GM19372 (cell line): ENCODE results near the gene GOLGA3.
"Not testable (repeated sequence)": the region's sequence is repeated elsewhere in the genome, so short reads cannot be mapped to it uniquely, and the experiment has no call there.

Source experiments
- ATAC-seq: cut with Tn5 transposase; IDR thresholded peaks from one replicate; pipeline ENCODE4 v1.9.1; 2021; ENCODE audit warnings: mild to moderate bottlenecking, low read depth, moderate library complexity; ENCODE audit not compliant: unreplicated experiment

Gene GOLGA3

DNA sequence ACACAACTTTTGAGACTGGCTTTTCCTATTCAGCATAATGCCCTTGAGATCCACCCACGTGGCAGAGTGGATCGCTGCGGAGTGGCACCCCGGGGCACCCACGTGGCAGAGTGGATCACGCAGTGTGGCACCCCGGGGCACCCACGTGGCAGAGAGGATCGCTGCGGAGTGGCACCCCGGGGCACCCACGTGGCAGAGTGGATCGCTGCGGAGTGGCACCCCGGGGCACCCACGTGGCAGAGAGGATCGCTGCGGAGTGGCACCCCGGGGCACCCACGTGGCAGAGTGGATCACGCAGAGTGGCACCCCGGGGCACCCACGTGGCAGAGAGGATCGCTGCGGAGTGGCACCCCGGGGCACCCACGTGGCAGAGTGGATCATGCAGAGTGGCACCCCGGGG, 69.8 kb downstream of the GOLGA3 start:
- ATAC-seq: not testable (repeated sequence)

GRCh38 chr12:132754160-132754932, 74.3 kb downstream of the GOLGA3 start:
- no peak for ATAC-seq

- ATAC-seq: not testable (repeated sequence)
Measured at GRCh38 chr12:132753670-132754069, 75.0 kb downstream of the GOLGA3 start.

- no peak for ATAC-seq
Measured at GRCh38 chr12:132748319-132748718, 80.3 kb downstream of the GOLGA3 start.

DNA sequence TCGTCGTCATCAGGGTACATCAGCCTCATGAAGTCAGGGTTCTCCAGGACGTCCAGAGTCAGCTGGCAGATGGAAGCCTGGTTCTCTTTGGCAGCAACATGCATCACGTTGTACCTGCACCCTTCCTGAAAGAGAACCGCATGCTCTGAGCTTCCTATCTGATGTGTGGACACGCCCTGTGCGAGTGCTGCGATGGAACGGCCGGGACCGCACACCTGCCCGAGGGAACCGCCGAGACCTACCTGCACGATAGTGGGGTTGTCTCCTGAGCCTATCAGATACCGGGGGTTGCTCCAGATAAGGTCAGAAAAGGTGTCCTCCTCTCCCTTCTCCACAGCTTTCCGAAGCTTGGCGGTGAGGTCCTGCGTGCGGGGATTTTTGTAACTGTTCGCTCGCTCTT, 80.8 kb downstream of the GOLGA3 start:
- ATAC-seq: no peak

DNA sequence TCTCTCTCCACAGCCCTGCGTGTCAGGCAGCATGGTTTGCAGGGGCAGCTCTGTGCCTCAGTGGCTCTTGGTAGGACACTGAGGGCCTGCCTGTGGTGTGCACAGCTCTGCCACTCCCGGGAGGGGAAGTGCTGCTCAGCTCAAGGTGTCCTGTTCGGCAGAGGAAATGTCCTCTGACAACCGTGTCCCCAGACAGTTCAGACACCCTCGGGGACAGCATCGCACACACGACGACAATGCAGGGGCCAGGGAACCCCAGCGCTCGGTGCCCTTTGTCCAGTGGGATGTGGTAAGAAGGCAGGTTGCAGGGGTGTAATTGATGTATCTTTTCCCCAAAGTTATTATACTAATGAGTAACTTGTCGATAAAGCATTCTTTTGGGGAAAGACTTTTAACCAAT, 81.3 kb downstream of the GOLGA3 start:
- no peak for ATAC-seq

- no peak for ATAC-seq
Measured at GRCh38 chr12:132746613-132747012, 82.1 kb downstream of the GOLGA3 start.

- no peak for ATAC-seq
Measured at GRCh38 chr12:132743831-132744230, 84.8 kb downstream of the GOLGA3 start.

DNA sequence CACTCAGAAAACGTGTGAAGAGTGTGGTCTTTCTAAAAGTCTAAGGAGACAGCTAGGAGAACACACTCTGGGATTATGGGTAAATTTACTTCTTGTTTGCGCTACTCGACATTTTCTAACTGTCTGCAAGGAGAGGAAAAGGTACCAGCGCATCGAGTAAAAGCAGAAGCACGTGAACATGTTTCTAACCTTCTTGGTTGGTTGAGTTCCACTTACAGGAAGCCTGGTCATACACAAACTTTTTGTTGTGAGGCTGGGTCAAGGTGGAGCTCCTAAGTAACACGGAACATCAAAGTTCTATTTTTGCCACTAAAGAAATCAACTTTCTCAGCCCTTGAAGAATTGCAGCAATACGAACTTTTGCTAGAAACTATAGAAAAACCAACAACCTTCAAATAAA, 87.0 kb downstream of the GOLGA3 start:
- ATAC-seq: no peak

DNA sequence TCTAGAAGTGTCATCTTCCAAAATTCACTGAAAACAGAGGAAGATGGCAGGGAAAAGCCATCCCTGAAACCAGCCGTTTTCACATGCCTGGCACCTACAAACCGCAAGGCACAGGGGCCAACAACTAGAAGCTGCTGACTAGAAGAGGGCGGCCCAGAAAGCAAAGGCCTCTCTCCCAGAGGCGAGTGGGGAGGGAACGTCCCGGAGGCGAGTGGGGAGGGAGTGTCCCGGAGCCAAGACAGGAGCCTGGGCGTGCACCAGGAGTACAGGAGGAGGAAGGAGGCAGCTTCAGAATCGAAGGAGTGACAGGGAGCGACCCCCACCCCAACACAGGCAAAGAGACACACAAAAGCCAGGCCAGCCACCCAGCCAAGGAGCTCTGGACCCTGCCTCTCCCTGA, 88.0 kb downstream of the GOLGA3 start:
- no peak for ATAC-seq

GRCh38 chr12:132740313-132740646, 88.4 kb downstream of the GOLGA3 start:
- no peak for ATAC-seq

- no peak for ATAC-seq
Measured at GRCh38 chr12:132739600-132740312, 88.9 kb downstream of the GOLGA3 start.

DNA sequence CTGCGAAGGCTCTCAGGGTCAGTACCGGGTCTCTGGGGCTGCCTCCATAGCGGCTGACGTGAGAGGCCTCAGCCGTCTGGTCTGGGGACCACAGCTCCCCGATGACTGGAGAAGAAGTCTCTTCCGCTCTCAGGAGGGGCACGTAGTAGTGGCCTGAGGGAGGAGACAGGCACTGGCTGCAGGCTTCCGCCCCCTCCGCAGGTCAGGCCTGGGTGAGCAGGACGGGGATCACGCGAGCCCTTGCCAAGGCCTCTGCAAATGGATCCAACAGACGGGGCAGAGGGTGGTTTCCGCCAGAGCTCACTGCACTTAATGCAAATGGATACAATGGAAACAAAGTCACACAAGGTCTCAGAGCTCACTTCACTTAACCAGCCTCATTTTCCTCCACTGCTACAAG, 91.8 kb downstream of the GOLGA3 start:
- ATAC-seq: no peak

DNA sequence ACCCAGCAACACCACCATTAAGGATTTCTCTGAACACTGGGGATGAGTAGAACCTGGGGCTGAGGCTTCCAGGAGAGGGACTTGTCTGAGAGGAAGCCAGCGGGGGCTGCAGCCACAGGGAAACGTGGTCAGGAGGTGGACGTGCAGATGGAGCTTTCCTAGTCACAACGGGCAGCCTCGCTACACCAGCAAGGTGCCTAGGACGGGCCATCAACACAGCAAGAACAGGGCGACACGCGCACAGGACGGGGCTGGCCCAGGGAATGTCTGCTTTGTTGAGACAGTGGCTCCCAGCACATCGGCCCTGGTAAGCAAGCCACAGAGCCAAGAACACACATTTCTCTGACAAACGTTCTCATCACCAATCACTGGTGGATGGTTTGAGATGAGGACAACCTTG, 92.3 kb downstream of the GOLGA3 start:
- no peak for ATAC-seq

- ATAC-seq: no peak
Measured at GRCh38 chr12:132735496-132735895, 93.2 kb downstream of the GOLGA3 start.

DNA sequence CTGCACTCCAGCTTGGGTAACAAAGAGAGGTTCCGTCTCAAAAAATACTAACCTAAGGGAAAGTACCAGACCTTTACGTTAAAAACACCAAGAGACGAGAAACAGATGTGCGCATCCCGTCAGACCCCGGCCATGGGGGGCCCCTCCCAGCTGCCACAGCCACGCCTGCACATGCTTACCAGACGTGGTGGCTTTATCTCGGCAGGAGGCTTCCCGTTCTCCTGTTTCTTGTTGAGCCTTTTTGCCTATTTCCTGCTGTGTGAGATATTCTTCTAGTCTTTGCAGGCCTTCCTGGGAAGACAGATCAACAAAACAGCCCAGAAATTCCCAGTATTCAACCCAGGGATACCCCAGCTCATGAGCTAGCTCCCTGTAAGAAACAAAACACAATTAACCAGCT, 94.5 kb downstream of the GOLGA3 start:
- ATAC-seq: no peak

DNA sequence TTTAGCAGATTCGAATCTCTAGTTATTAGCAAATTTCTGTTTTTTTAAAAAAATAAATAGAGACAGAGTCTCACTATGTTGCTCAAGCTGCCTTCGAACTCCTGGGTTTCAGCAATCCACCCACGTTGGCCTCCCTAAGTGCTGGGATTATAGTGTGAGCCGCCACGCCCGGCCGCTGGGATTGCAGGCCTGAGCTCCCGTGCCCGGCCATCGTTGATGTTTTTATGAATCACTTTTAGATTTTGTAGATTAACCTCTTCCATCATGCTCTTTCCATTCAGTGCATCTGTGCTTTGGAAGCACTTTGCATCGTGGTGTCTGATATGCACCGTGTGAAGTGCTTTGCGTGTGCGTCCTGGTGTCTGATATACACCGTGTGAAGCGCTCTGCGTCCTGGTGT, 97.1 kb downstream of the GOLGA3 start:
- no peak for ATAC-seq

- ATAC-seq: no peak
Measured at GRCh38 chr12:132730353-132730752, 98.3 kb downstream of the GOLGA3 start.

GRCh38 chr12:132729541-132730320, 98.9 kb downstream of the GOLGA3 start:
- no peak for ATAC-seq

DNA sequence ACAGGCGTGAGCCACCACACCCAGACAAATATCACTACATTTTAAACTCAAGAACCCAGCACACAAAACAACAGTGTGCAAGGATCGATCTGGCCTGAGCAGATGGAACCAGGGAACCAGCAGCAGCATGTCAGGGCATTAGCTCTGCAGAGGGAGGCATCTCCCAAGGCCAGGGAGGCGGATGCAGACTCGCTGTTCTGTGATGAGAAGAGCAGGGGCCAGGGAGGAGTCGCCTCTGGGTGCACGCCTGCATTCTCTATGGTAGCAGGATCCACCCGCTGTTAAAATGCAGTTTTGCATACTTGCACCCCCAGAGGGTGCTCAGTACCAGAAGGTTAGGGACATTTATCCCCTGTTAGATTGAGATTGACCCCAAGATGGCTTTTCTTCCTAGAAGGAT, 100.2 kb downstream of the GOLGA3 start:
- no peak for ATAC-seq

GRCh38 chr12:132727091-132727794, 101.4 kb downstream of the GOLGA3 start:
- no peak for ATAC-seq
